Right lobe of liver (tissue), 6 donors: ENCODE results near the gene WDFY3. TPM values are rescaled to one million over a fixed set of nuclear protein-coding genes. Genes with fewer than 3 reads are reported as not detected.

Source experiments
- ATAC-seq, 4 donors: fragments of 200-7000 bp; cut with Tn5 transposase; one replicate each; pipeline ENCODE4 v1.9.1; 2020; ENCODE audit warnings: mild to moderate bottlenecking in 4 of 4, moderate library complexity in 4 of 4
- DNase-seq, 3 donors: peaks; one replicate each; pipeline ENCODE4 v3.0.0-alpha.2; 2020
- H3K27ac ChIP-seq, 3 donors: fragments of 200-600 bp; one replicate each; pipeline ENCODE4 v1.8.0; 2022
- H3K27me3 ChIP-seq, 2 donors: fragments of 200-600 bp; one replicate each; pipeline ENCODE4 v1.8.0; 2022
- H3K36me3 ChIP-seq, 4 donors: fragments of 200-600 bp; sonication (generic) in 1 of 4; one replicate each; pipeline versions ENCODE4 v1.5.1 to v1.8.0; 2017 to 2022; ENCODE audit warnings: control low read depth in 1 of 4
- H3K4me1 ChIP-seq, 4 donors: fragments of 200-600 bp; sonication (generic) in 1 of 4; one replicate each; pipeline versions ENCODE4 v1.5.1 to v1.8.0; 2017 to 2022; ENCODE audit warnings: control low read depth in 1 of 4
- H3K4me3 ChIP-seq, 3 donors: fragments of 200-600 bp; one replicate each; pipeline ENCODE4 v1.8.0; 2022
- H3K9me3 ChIP-seq, 4 donors: fragments of 200-600 bp; sonication (generic) in 1 of 4; one replicate each; pipeline versions ENCODE4 v1.5.1 to v1.8.0; 2017 to 2022; ENCODE audit warnings: control low read depth in 1 of 4
- CTCF ChIP-seq, 4 donors: fragments of 200-600 bp in 3 of 4; fragments of 450-650 bp in 1 of 4; IDR thresholded peaks; one replicate each; pipeline versions ENCODE4 v1.5.1 to v1.8.0; 2016 to 2022; ENCODE audit warnings: antibody characterized with exemption in 4 of 4, mild to moderate bottlenecking in 2 of 4
- POLR2A ChIP-seq: fragments of 450-650 bp; IDR thresholded peaks from one replicate; pipeline ENCODE4 v1.6.1; 2017; ENCODE audit warnings: antibody characterized with exemption, mild to moderate bottlenecking
- WGBS: methylation state at CpG from one replicate; pipeline ENCODE4 v1.1.6; 2018; ENCODE audit warnings: low coverage, low lambda C conversion rate; ENCODE audit not compliant: insufficient coverage; ENCODE audit errors: missing lambda C conversion rate; 5-methylcytosine and 5-hydroxymethylcytosine counted together
- intact Hi-C, 2 donors: fragments of 100-400 bp; cut with DNase I; formaldehyde crosslinking; loops; one replicate each; pipeline versions ENCODE4 v1.11.2 to v1.14.1; 2022
- total RNA-seq, 6 experiments: library from RNA; depleted of rRNA in 2 of 6; stranded (reverse); fragments of >200 nt in 2 of 6; fragmentation: NEBNext Ultra II Directional in 3 of 6; extraction: Animal tissue kit (Norgen Biotek cat#: 25700) in 3 of 6; gene quantifications; one replicate each; pipeline versions ENCODE4 v1.1.0 to v1.2.4, GENCODE V29; 2016 to 2023
- donor health status: DM: no; HTN: yes; CAD: no.
- donor health status: DM: no; HTN: no; CAD: no.
- donor health status: DM: no; HTN: no; CAD: no.
- donor health status: DM: no; HTN: yes; CAD: no.
- donor health status: DM: no; HTN: yes; CAD: no.

The WDFY3 gene
- total RNA-seq, 6 experiments from 2014 or later: 18.8 to 36.5 (median 25.9) TPM

- no peak for TF ChIP-seq CTCF (IDR thresholded peaks at IDR 0.05)
- no peak for TF ChIP-seq POLR2A
- DNase-seq: no peak
Observed at GRCh38 chr4:84740057-84740456, 226.4 kb downstream of the WDFY3 start.

GRCh38 chr4:84738622-84739021 is 227.9 kb downstream of the WDFY3 start:
- Histone ChIP-seq H3K4me3 (no peak overlapping the region), H3K36me3 (peaks cover 0 to 89% (median 18%) of the 10 kb centered on the region in 4 donors), H3K27me3 (no peaks in the 10 kb centered on the region), H3K27ac (no peak overlapping the region), H3K9me3 (no peaks in the 10 kb centered on the region), H3K4me1 (no peaks in the 10 kb centered on the region)
- no peak for TF ChIP-seq POLR2A
- TF ChIP-seq CTCF (IDR thresholded peaks at IDR 0.05): no peak
- ATAC-seq (no peak), DNase-seq (no peak)
- intact Hi-C loops: no loop called here

More at GRCh38 chr4:84740057-84740456, 226.4 kb downstream of the WDFY3 start:
- intact Hi-C loops: no loop called here
- H3K4me1 ChIP-seq: no peaks in the 10 kb centered on the region
- H3K27me3 ChIP-seq: no peaks in the 10 kb centered on the region
- no peaks in the 10 kb centered on the region for H3K9me3 ChIP-seq
- 79% methylated on average over 2 of the region's 2 CpGs for WGBS
- no peak for ATAC-seq
- H3K36me3 ChIP-seq: peaks cover 0 to 79% (median 19%) of the 10 kb centered on the region in 4 donors
- H3K27ac ChIP-seq: no peak overlapping the region
- no peak overlapping the region for H3K4me3 ChIP-seq

- TF ChIP-seq CTCF (IDR thresholded peaks at IDR 0.05) (no peak), POLR2A (no peak)
- Histone ChIP-seq H3K36me3 (peaks cover 0 to 87% (median 16%) of the 10 kb centered on the region in 4 donors), H3K27me3 (no peaks in the 10 kb centered on the region), H3K4me3 (no peak overlapping the region), H3K9me3 (no peaks in the 10 kb centered on the region), H3K27ac (no peak overlapping the region), H3K4me1 (no peaks in the 10 kb centered on the region)
- intact Hi-C loops: no loop called here
- 64% methylated on average over 3 of the region's 3 CpGs for WGBS
- no peak for DNase-seq
- ATAC-seq: no peak
Observed at GRCh38 chr4:84737656-84738055, 228.8 kb downstream of the WDFY3 start.

- ATAC-seq: no peak
- no peak for TF ChIP-seq POLR2A
- TF ChIP-seq CTCF (IDR thresholded peaks at IDR 0.05): no peak
- intact Hi-C loops: no loop called here
- no peak overlapping the region for H3K4me3 ChIP-seq
- H3K27ac ChIP-seq: no peak overlapping the region
- H3K27me3 ChIP-seq: no peaks in the 10 kb centered on the region
- no peak for DNase-seq
- H3K9me3 ChIP-seq: no peaks in the 10 kb centered on the region
- no peaks in the 10 kb centered on the region for H3K4me1 ChIP-seq
- peaks cover 0 to 56% (median 9%) of the 10 kb centered on the region in 4 donors for H3K36me3 ChIP-seq
Observed at GRCh38 chr4:84734037-84734436, 232.5 kb downstream of the WDFY3 start.
